Central memory CD8-positive, alpha-beta T cell (primary cell): ENCODE measurements around the gene FRZB.
"Not testable (repeated sequence)": the region's sequence is repeated elsewhere in the genome, so short reads cannot be mapped to it uniquely, and the experiment has no call there.

Experiments used
- ATAC-seq: fragments of 150-1000 bp; cut with Tn5 transposase; replicated peaks from 2 replicates; pipeline ENCODE4 v1.10.0; 2022; ENCODE audit warnings: mild to moderate bottlenecking, moderate FRiP score, moderate number of reproducible peaks; ENCODE audit not compliant: poor library complexity, severe bottlenecking; ENCODE audit errors: extremely low read depth
- DNase-seq, 2 donors: peaks; one replicate each; pipeline ENCODE4 v3.0.0; 2021; ENCODE audit warnings: low spot score in 2 of 2
- H3K27ac Mint-ChIP-seq: one replicate; pipeline ENCODE4 v1.8.0; 2022; ENCODE audit warnings: low read depth, mild to moderate bottlenecking, moderate library complexity, mixed read lengths
- H3K27me3 Mint-ChIP-seq: one replicate; pipeline ENCODE4 v1.8.0; 2022; ENCODE audit warnings: mixed read lengths
- H3K36me3 Mint-ChIP-seq: one replicate; pipeline ENCODE4 v1.8.0; 2022; ENCODE audit warnings: mild to moderate bottlenecking, moderate library complexity, mixed read lengths; ENCODE audit not compliant: insufficient read depth
- H3K4me1 Mint-ChIP-seq: one replicate; pipeline ENCODE4 v1.8.0; 2022; ENCODE audit warnings: mixed read lengths
- H3K4me3 Mint-ChIP-seq: one replicate; pipeline ENCODE4 v1.8.0; 2022; ENCODE audit warnings: mild to moderate bottlenecking, moderate library complexity, mixed read lengths
- H3K9me3 Mint-ChIP-seq: one replicate; pipeline ENCODE4 v1.8.0; 2022; ENCODE audit warnings: mixed read lengths

FRZB gene

DNA sequence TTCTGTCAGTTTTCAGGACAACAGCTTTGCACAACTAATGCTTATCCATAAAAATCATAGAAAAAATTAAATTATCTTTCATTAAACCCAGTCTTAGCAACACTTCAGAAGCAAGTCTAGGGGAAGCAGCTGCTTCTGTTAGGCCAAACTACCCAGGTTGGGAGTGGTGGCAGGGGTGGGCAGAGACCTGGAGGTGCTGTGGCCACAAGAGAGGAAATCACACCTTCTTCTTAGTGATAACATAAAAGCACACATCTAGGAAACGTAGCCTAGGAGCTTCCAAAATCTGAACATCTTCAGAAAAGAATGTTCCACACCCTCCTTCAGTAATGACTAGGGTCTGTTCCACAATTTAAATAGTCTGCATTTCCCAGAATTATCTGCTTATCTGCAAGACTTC is 32.3 kb upstream of the FRZB start:
- Mint-ChIP-seq H3K9me3 (no peaks in the 10 kb centered on the region), H3K27ac (no peak overlapping the region), H3K27me3 (peaks cover 27% of the 10 kb centered on the region), H3K4me3 (no peak overlapping the region), H3K4me1 (no peaks in the 10 kb centered on the region), H3K36me3 (no peaks in the 10 kb centered on the region)
- ATAC-seq (no peak), DNase-seq (no peak)

DNA sequence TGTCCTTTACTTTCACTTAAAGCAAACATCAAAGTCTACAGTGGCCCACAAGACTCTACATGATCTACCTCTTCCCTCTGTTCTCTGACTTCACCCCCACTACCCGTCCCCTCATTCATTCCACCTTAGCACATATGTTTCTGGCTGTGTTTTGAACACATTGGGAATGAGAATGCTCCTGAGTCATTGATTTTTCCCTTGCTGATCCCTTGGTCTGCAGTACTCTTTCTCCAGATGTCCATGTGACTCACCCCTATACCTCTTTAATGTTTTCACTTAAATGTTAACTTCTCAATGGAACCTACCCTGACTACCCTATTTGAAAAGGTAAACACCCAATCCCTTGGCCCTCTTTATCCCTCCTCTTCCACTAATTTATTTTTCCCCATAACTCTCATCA is 30.7 kb upstream of the FRZB start:
- no peak overlapping the region for H3K4me3 Mint-ChIP-seq
- DNase-seq = no peak
- no peaks in the 10 kb centered on the region for H3K4me1 Mint-ChIP-seq
- peaks cover 27% of the 10 kb centered on the region for H3K27me3 Mint-ChIP-seq
- ATAC-seq = no peak
- H3K9me3 Mint-ChIP-seq = no peaks in the 10 kb centered on the region
- no peak overlapping the region for H3K27ac Mint-ChIP-seq
- no peaks in the 10 kb centered on the region for H3K36me3 Mint-ChIP-seq

DNA sequence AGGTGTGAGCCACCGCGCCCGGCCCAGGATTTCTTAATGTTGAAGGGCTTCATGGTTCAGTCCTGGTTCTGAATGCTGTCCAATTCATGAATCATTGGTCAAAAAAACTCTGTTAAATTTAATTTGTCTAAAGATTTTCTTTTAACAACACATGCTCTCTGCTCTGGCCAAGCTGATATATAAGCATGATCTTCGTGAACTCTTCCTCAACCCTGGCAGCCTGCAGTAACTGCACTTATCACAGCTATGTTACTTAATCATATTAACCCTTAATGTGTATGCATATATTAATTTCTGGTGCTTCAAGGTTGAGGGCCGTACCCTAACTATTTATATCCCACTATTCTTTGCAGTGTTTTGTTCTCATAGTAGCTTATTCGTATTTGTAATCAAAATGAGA is 29.4 kb upstream of the FRZB start:
- H3K4me3 Mint-ChIP-seq = no peak overlapping the region
- H3K27ac Mint-ChIP-seq = no peak overlapping the region
- H3K4me1 Mint-ChIP-seq = no peaks in the 10 kb centered on the region
- ATAC-seq (no peak), DNase-seq (no peak)
- H3K36me3 Mint-ChIP-seq = no peaks in the 10 kb centered on the region
- peaks cover 27% of the 10 kb centered on the region for H3K27me3 Mint-ChIP-seq
- no peaks in the 10 kb centered on the region for H3K9me3 Mint-ChIP-seq

DNA sequence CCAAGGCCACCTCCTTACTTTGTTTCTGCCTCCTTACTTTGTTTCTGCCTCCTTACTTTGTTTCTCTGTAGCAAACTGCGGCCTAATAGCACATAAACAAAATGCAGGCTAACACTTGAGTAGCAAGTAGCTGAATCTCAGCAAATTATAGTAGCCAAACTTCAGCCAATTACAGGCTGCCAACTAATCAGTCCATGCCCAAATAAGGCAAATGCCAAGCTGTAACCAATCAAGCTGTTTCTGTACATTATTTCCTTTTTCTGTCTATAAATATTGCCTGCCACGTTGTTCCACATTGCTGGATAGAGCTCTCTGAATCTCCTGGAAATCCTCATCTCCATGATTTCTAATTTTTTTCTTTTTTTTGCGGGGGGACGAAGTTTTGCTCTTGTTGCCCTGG is 28.7 kb upstream of the FRZB start:
- Mint-ChIP-seq H3K27me3 (peaks cover 27% of the 10 kb centered on the region), H3K4me3 (no peak overlapping the region), H3K4me1 (no peaks in the 10 kb centered on the region), H3K27ac (no peak overlapping the region), H3K36me3 (no peaks in the 10 kb centered on the region), H3K9me3 (no peaks in the 10 kb centered on the region)
- no peak for DNase-seq
- no peak for ATAC-seq

DNA sequence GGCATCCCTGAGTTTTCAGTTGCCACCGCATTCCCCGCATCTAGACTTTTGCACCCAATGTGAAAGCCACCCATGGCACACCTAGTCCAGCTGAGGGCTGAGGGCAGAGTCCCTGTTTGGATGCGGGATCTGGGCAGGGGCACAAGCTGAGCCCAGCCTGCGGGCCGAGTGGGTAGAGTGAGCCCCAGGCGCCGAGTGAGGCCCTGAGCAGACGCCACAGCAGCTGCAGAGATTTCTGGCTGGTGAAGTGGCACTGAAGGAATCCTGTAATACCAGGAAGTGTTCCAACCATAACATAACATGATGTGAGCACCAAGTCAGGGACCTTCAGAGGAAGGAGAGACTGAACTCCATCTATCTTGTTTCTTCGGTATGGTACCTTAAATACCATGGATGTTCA is 27.7 kb upstream of the FRZB start:
- Mint-ChIP-seq H3K27me3 (peaks cover 27% of the 10 kb centered on the region), H3K9me3 (no peaks in the 10 kb centered on the region), H3K36me3 (no peaks in the 10 kb centered on the region), H3K4me1 (no peaks in the 10 kb centered on the region), H3K27ac (no peak overlapping the region), H3K4me3 (no peak overlapping the region)
- ATAC-seq = no peak
- DNase-seq = no peak

GRCh38 chr2:182893666-182894065 is 27.2 kb upstream of the FRZB start:
- Mint-ChIP-seq H3K9me3 (no peaks in the 10 kb centered on the region), H3K27ac (no peak overlapping the region), H3K4me3 (no peak overlapping the region), H3K4me1 (no peaks in the 10 kb centered on the region), H3K36me3 (no peaks in the 10 kb centered on the region), H3K27me3 (peaks cover 27% of the 10 kb centered on the region)
- DNase-seq = no peak
- ATAC-seq = no peak

GRCh38 chr2:182893035-182893434 is 26.6 kb upstream of the FRZB start:
- not testable (repeated sequence) for H3K4me3 Mint-ChIP-seq, DNase-seq, H3K9me3 Mint-ChIP-seq, ATAC-seq, H3K27ac Mint-ChIP-seq, H3K4me1 Mint-ChIP-seq, H3K36me3 Mint-ChIP-seq
- peaks cover 27% of the 10 kb centered on the region for H3K27me3 Mint-ChIP-seq

- H3K27ac Mint-ChIP-seq = no peak overlapping the region
- H3K4me1 Mint-ChIP-seq = no peaks in the 10 kb centered on the region
- no peaks in the 10 kb centered on the region for H3K36me3 Mint-ChIP-seq
- DNase-seq (no peak), ATAC-seq (no peak)
- no peak overlapping the region for H3K4me3 Mint-ChIP-seq
- H3K9me3 Mint-ChIP-seq = no peaks in the 10 kb centered on the region
- H3K27me3 Mint-ChIP-seq = peaks cover 15% of the 10 kb centered on the region
Observed at GRCh38 chr2:182891611-182892010, 25.2 kb upstream of the FRZB start.

GRCh38 chr2:182890773-182891378 is 24.4 kb upstream of the FRZB start:
- ATAC-seq = no peak
- no peaks in the 10 kb centered on the region for H3K36me3 Mint-ChIP-seq
- DNase-seq = no peak
- no peak overlapping the region for H3K27ac Mint-ChIP-seq
- H3K4me1 Mint-ChIP-seq = no peaks in the 10 kb centered on the region
- no peak overlapping the region for H3K4me3 Mint-ChIP-seq
- no peaks in the 10 kb centered on the region for H3K9me3 Mint-ChIP-seq
- H3K27me3 Mint-ChIP-seq = peaks cover 18% of the 10 kb centered on the region

GRCh38 chr2:182890305-182890704 is 23.9 kb upstream of the FRZB start:
- H3K36me3 Mint-ChIP-seq = no peaks in the 10 kb centered on the region
- no peak overlapping the region for H3K4me3 Mint-ChIP-seq
- peaks cover 18% of the 10 kb centered on the region for H3K27me3 Mint-ChIP-seq
- H3K9me3 Mint-ChIP-seq = no peaks in the 10 kb centered on the region
- DNase-seq (no peak), ATAC-seq (no peak)
- H3K27ac Mint-ChIP-seq = no peak overlapping the region
- H3K4me1 Mint-ChIP-seq = no peaks in the 10 kb centered on the region

DNA sequence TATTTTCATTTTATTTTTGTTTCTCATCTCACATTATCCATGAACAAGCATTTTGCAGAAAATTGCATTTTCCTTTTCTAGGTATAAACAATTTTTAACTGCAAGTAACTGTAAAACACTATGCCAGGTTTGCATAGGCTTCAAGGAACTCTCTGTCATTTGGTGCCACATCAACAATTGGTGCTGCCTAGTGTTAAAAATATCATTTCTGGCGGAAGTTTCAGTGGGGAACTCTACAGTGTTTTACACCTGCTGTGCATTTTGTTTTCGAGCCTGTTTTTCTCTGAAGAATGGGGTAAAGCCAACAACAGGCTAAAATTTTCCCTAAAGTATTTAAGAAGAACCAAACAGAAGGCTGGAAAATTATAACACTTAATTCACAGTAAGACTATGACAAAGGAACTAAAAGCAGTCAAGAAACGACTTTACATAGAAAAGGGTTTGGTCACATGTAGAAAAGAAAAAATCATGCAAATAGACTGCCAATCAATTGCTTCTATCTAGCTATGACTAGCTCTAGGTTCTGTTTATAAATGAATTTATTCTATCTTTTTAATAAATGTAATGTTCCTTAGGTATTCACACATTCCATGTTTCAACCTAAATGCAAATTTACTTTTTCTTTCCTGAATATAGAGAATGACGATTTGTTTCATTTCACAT is 21.4 kb upstream of the FRZB start:
- H3K9me3 Mint-ChIP-seq = no peaks in the 10 kb centered on the region

GRCh38 chr2:182887093-182887492 is 20.7 kb upstream of the FRZB start:
- H3K4me1 Mint-ChIP-seq = no peaks in the 10 kb centered on the region
- H3K27ac Mint-ChIP-seq = no peak overlapping the region
- no peak overlapping the region for H3K4me3 Mint-ChIP-seq
- DNase-seq (no peak), ATAC-seq (no peak)
- peaks cover 10% of the 10 kb centered on the region for H3K27me3 Mint-ChIP-seq
- no peaks in the 10 kb centered on the region for H3K9me3 Mint-ChIP-seq
- no peaks in the 10 kb centered on the region for H3K36me3 Mint-ChIP-seq

More for the DNA sequence above, 21.4 kb upstream of the FRZB start:
- no peak overlapping the region for H3K4me3 Mint-ChIP-seq
- H3K4me1 Mint-ChIP-seq = no peaks in the 10 kb centered on the region
- DNase-seq (no peak), ATAC-seq (no peak)
- H3K36me3 Mint-ChIP-seq = no peaks in the 10 kb centered on the region
- peaks cover 10% of the 10 kb centered on the region for H3K27me3 Mint-ChIP-seq
- no peak overlapping the region for H3K27ac Mint-ChIP-seq

- H3K4me3 Mint-ChIP-seq = no peak overlapping the region
- no peak overlapping the region for H3K27ac Mint-ChIP-seq
- no peak for DNase-seq
- H3K4me1 Mint-ChIP-seq = no peaks in the 10 kb centered on the region
- no peaks in the 10 kb centered on the region for H3K9me3 Mint-ChIP-seq
- no peaks in the 10 kb centered on the region for H3K36me3 Mint-ChIP-seq
- no peak for ATAC-seq
- peaks cover 10% of the 10 kb centered on the region for H3K27me3 Mint-ChIP-seq
Observed at GRCh38 chr2:182885771-182886170, 19.3 kb upstream of the FRZB start.
